CD8-positive, alpha-beta memory T cell (primary cell): Measurements from ENCODE around the gene SNAPC4. TPM values are rescaled to one million over a fixed set of nuclear protein-coding genes. Genes with fewer than 3 reads are reported as not detected.
"Not testable (repeated sequence)": the region's sequence is repeated elsewhere in the genome, so short reads cannot be mapped to it uniquely, and the experiment has no call there.

Experiments used
- CTCF ChIA-PET: fragments of 350-600 bp; sonication (Branson Sonifier 250); formaldehyde crosslinking; loops from one replicate; lab custom pipeline; 2021; ENCODE audit warnings: antibody characterized with exemption; lab: Charles Lee
- POLR2A ChIA-PET: fragments of 350-600 bp; sonication (Branson Sonifier 250); formaldehyde crosslinking; loops from one replicate; lab custom pipeline; 2021; ENCODE audit warnings: antibody characterized with exemption; lab: Charles Lee
- DNase-seq, 5 donors: peaks; one replicate each; pipeline versions ENCODE4 v3.0.0 to v3.0.0-alpha.2; 2020 to 2022; ENCODE audit warnings: mixed read lengths in 1 of 5
- H3K27ac ChIP-seq: one replicate; pipeline ENCODE4 v1.7.0; 2013; ENCODE audit warnings: low read depth, mild to moderate bottlenecking, low read length, moderate library complexity
- H3K27me3 ChIP-seq: 2 replicates; pipeline ENCODE4 v1.7.0; 2013; ENCODE audit warnings: low read length, mild to moderate bottlenecking; ENCODE audit not compliant: insufficient read depth, poor library complexity, severe bottlenecking
- H3K36me3 ChIP-seq: 2 replicates; pipeline ENCODE4 v1.7.0; 2013; ENCODE audit warnings: mild to moderate bottlenecking, low read length, moderate library complexity; ENCODE audit not compliant: insufficient read depth
- H3K4me1 ChIP-seq: 2 replicates; pipeline ENCODE4 v1.7.0; 2013; ENCODE audit warnings: mild to moderate bottlenecking, low read length, moderate library complexity; ENCODE audit not compliant: insufficient read depth
- H3K4me3 ChIP-seq: 2 replicates; pipeline ENCODE4 v1.7.0; 2013; ENCODE audit warnings: mild to moderate bottlenecking, low read length
- H3K9me3 ChIP-seq: 2 replicates; pipeline ENCODE4 v1.7.0; 2013; ENCODE audit warnings: mild to moderate bottlenecking, low read length
- H3K27ac Mint-ChIP-seq, 8 donors: one replicate each; pipeline ENCODE4 v1.8.0; 2020 to 2021; ENCODE audit warnings: mixed read lengths in 8 of 8, mild to moderate bottlenecking in 6 of 8, inconsistent platforms in 3 of 8, moderate library complexity in 3 of 8
- H3K27me3 Mint-ChIP-seq, 2 donors: one replicate each; pipeline ENCODE4 v1.8.0; 2020 to 2021; ENCODE audit warnings: mixed read lengths in 2 of 2, mild to moderate bottlenecking in 1 of 2, moderate library complexity in 1 of 2
- H3K36me3 Mint-ChIP-seq, 3 donors: one replicate each; pipeline ENCODE4 v1.8.0; 2020 to 2021; ENCODE audit warnings: mixed read lengths in 3 of 3, inconsistent platforms in 1 of 3, mild to moderate bottlenecking in 1 of 3
- H3K4me1 Mint-ChIP-seq, 3 donors: one replicate each; pipeline ENCODE4 v1.8.0; 2020 to 2021; ENCODE audit warnings: mixed read lengths in 3 of 3, inconsistent platforms in 1 of 3, mild to moderate bottlenecking in 1 of 3
- H3K4me3 Mint-ChIP-seq, 7 donors: one replicate each; pipeline ENCODE4 v1.8.0; 2020 to 2021; ENCODE audit warnings: mixed read lengths in 7 of 7, mild to moderate bottlenecking in 6 of 7, moderate library complexity in 4 of 7, inconsistent platforms in 2 of 7
- H3K9me3 Mint-ChIP-seq, 5 donors: one replicate each; pipeline ENCODE4 v1.8.0; 2020 to 2022; ENCODE audit warnings: mixed read lengths in 5 of 5, mild to moderate bottlenecking in 3 of 5, moderate library complexity in 2 of 5, inconsistent platforms in 1 of 5
- polyA plus RNA-seq: library from polyadenylated mRNA; unstranded; fragments of 300-500 nt; fragmentation: Illumina TruSeq; gene quantifications from one replicate; pipeline ENCODE4 v1.2.3, GENCODE V29; 2021
- total RNA-seq, 2 experiments: library from RNA; stranded (reverse); gene quantifications; one replicate each; pipeline ENCODE4 v1.2.3, GENCODE V29; 2021

The SNAPC4 gene
- total and polyA plus RNA-seq, 3 experiments from 2014 or later: 2.6 to 23.6 (median 22.1) TPM

GRCh38 chr9:136358016-136358415, 42.0 kb downstream of the SNAPC4 start:
- Mint-ChIP-seq H3K36me3 (peaks cover 0 to 20% (median 0%) of the 10 kb centered on the region in 3 donors), H3K27me3 (no peaks in the 10 kb centered on the region), H3K4me3 (no peak overlapping the region), H3K27ac (no peak overlapping the region), H3K9me3 (no peaks in the 10 kb centered on the region), H3K4me1 (peaks cover 0 to 7% (median 0%) of the 10 kb centered on the region in 3 donors)
- POLR2A ChIA-PET: no interaction called here
- Histone ChIP-seq H3K4me3 (no peak overlapping the region), H3K36me3 (no peaks in the 10 kb centered on the region), H3K27me3 (no peaks in the 10 kb centered on the region), H3K27ac (no peak overlapping the region), H3K9me3 (no peaks in the 10 kb centered on the region), H3K4me1 (no peaks in the 10 kb centered on the region)
- DNase-seq: no peak
- CTCF ChIA-PET: no interaction called here

GRCh38 chr9:136357202-136357725, 42.7 kb downstream of the SNAPC4 start:
- no peak overlapping the region for H3K4me3 Mint-ChIP-seq
- H3K4me1 Mint-ChIP-seq: no peaks in the 10 kb centered on the region
- peaks cover 0 to 16% (median 0%) of the 10 kb centered on the region in 3 donors for H3K36me3 Mint-ChIP-seq
- no peaks in the 10 kb centered on the region for H3K9me3 ChIP-seq
- no peaks in the 10 kb centered on the region for H3K36me3 ChIP-seq
- no peak overlapping the region for H3K4me3 ChIP-seq
- DNase-seq: no peak
- no peaks in the 10 kb centered on the region for H3K9me3 Mint-ChIP-seq
- POLR2A ChIA-PET: no interaction called here
- CTCF ChIA-PET: no interaction called here
- no peaks in the 10 kb centered on the region for H3K27me3 ChIP-seq
- no peaks in the 10 kb centered on the region for H3K4me1 ChIP-seq
- H3K27me3 Mint-ChIP-seq: no peaks in the 10 kb centered on the region
- H3K27ac ChIP-seq: no peak overlapping the region
- H3K27ac Mint-ChIP-seq: no peak overlapping the region

DNA sequence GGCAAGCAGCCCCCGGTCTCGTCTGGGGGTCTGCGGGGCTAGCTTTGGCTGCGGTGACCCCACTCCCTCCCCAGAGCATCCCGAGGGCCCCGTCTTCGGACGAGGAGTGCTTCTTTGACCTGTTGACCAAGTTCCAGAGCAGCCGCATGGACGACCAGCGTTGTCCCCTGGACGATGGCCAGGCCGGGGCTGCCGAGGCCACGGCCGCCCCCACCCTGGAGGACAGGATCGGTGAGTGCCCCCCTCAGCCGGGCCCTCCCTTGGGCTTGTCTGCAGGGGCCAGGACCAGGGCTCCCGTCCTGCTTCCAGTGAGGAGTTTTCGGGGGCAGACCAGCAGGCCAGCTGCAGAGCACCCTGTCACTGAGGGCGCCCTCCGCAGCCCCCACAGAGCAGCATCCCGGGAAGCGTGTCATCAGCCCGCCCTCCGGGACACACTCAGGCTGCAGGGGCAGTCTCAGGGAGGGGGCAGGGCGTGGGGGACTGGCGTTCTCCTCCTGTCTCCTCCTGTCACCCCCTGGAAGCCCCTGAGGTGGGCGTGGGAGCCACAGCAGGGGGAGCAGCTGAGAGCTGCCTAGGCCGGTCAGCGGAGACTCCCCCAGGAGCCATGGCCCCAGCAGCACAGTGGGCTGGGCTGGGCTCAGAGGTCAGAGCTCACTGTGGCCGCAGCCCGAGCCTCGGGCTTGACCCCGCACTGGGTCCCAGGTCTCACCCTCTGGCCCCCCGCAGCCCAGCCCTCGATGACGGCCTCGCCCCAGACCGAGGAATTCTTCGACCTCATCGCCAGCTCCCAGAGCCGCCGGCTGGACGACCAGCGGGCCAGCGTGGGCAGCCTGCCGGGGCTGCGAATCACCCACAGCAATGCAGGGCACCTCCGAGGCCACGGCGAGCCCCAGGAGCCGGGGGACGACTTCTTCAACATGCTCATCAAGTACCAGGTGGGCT, 44.1 kb downstream of the SNAPC4 start:
- Histone ChIP-seq H3K36me3 (no peaks in the 10 kb centered on the region), H3K27me3 (no peaks in the 10 kb centered on the region), H3K9me3 (no peaks in the 10 kb centered on the region), H3K4me1 (no peaks in the 10 kb centered on the region), H3K4me3 (no peak overlapping the region), H3K27ac (no peak overlapping the region)
- Mint-ChIP-seq H3K9me3 (no peaks in the 10 kb centered on the region), H3K4me3 (no peak overlapping the region), H3K36me3 (peaks cover 0 to 12% (median 0%) of the 10 kb centered on the region in 3 donors), H3K27me3 (no peaks in the 10 kb centered on the region), H3K4me1 (no peaks in the 10 kb centered on the region), H3K27ac (no peak overlapping the region)
- DNase-seq: no peak
- ChIA-PET POLR2A (no interaction called here), CTCF (no interaction called here)

GRCh38 chr9:136354592-136355085, 45.3 kb downstream of the SNAPC4 start:
- H3K36me3 Mint-ChIP-seq: peaks cover 0 to 4% (median 0%) of the 10 kb centered on the region in 3 donors
- H3K4me3 Mint-ChIP-seq: peak overlapping the region in 1 of 7 donors; percentile 48
- no peaks in the 10 kb centered on the region for H3K27me3 Mint-ChIP-seq
- Histone ChIP-seq H3K9me3 (no peaks in the 10 kb centered on the region), H3K27ac (no peak overlapping the region), H3K27me3 (no peaks in the 10 kb centered on the region), H3K36me3 (no peaks in the 10 kb centered on the region), H3K4me3 (no peak overlapping the region), H3K4me1 (no peaks in the 10 kb centered on the region)
- H3K9me3 Mint-ChIP-seq: no peaks in the 10 kb centered on the region
- no peaks in the 10 kb centered on the region for H3K4me1 Mint-ChIP-seq
- no peak for DNase-seq
- ChIA-PET CTCF (no interaction called here), POLR2A (interaction anchor here (0.5 kb wide), 1 partner anchor 58 kb away, joined by 3 read pairs; no protein-coding TSS in a partner anchor)
- no peak overlapping the region for H3K27ac Mint-ChIP-seq

DNA sequence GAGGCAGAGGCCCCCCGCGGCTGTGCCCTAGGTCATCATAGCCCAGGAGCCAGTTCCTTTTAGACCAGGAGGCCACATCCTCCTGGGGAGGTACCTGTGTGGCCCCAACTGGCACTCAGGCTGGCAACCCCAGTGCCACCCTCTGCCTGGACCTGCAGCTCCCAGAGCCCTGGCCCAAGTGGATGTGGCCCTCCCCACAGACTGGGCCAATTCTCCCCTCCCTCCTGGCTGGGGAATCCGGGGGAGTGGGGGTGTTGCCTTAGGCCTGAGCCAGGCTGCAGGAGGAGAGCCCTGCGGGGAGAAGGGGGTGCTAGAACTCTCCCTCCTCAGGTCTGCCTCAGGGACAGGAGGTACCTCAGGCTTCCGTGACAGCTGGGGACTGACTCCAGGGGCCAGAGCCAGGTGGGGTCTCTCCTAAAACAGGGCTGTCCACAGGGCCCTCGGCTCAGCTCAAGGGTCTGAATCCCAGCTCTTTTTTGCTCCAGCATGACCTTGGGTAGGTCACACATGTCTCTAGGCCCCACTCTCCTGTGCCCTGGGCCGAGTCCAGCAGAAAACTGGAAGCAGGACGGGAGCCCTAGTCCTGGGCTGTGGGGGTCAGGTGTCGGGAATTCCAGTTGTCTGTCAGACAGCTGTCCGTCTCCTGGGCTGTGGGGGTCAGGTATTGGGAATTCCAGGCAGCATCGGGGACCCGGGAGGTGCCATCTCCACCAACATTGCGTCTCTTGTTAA, 46.0 kb downstream of the SNAPC4 start:
- no peaks in the 10 kb centered on the region for H3K4me1 Mint-ChIP-seq
- no peak overlapping the region for H3K4me3 Mint-ChIP-seq
- Histone ChIP-seq H3K36me3 (no peaks in the 10 kb centered on the region), H3K27me3 (no peaks in the 10 kb centered on the region), H3K27ac (no peak overlapping the region), H3K9me3 (no peaks in the 10 kb centered on the region), H3K4me1 (no peaks in the 10 kb centered on the region), H3K4me3 (no peak overlapping the region)
- no peaks in the 10 kb centered on the region for H3K9me3 Mint-ChIP-seq
- ChIA-PET POLR2A (interaction anchor here (0.5 kb wide), 1 partner anchor 58 kb away, joined by 3 read pairs; no protein-coding TSS in a partner anchor), CTCF (no interaction called here)
- H3K27ac Mint-ChIP-seq: no peak overlapping the region
- no peaks in the 10 kb centered on the region for H3K36me3 Mint-ChIP-seq
- DNase-seq: no peak
- H3K27me3 Mint-ChIP-seq: no peaks in the 10 kb centered on the region

GRCh38 chr9:136353088-136353487, 46.9 kb downstream of the SNAPC4 start:
- no peaks in the 10 kb centered on the region for H3K27me3 ChIP-seq
- H3K9me3 Mint-ChIP-seq: no peaks in the 10 kb centered on the region
- no peak overlapping the region for H3K27ac ChIP-seq
- ChIA-PET POLR2A (no interaction called here), CTCF (no interaction called here)
- no peak overlapping the region for H3K4me3 ChIP-seq
- no peaks in the 10 kb centered on the region for H3K9me3 ChIP-seq
- no peak overlapping the region for H3K4me3 Mint-ChIP-seq
- no peaks in the 10 kb centered on the region for H3K27me3 Mint-ChIP-seq
- H3K36me3 ChIP-seq: no peaks in the 10 kb centered on the region
- H3K4me1 Mint-ChIP-seq: no peaks in the 10 kb centered on the region
- H3K27ac Mint-ChIP-seq: no peak overlapping the region
- H3K4me1 ChIP-seq: no peaks in the 10 kb centered on the region
- no peaks in the 10 kb centered on the region for H3K36me3 Mint-ChIP-seq
- no peak for DNase-seq

GRCh38 chr9:136352682-136353081, 47.3 kb downstream of the SNAPC4 start:
- Histone ChIP-seq H3K9me3 (no peaks in the 10 kb centered on the region), H3K36me3 (no peaks in the 10 kb centered on the region), H3K27ac (no peak overlapping the region), H3K4me3 (no peak overlapping the region), H3K4me1 (no peaks in the 10 kb centered on the region), H3K27me3 (no peaks in the 10 kb centered on the region)
- Mint-ChIP-seq H3K4me3 (no peak overlapping the region), H3K27ac (no peak overlapping the region), H3K36me3 (no peaks in the 10 kb centered on the region), H3K9me3 (no peaks in the 10 kb centered on the region), H3K4me1 (no peaks in the 10 kb centered on the region), H3K27me3 (no peaks in the 10 kb centered on the region)
- DNase-seq: no peak
- CTCF ChIA-PET: no interaction called here
- POLR2A ChIA-PET: no interaction called here

DNA sequence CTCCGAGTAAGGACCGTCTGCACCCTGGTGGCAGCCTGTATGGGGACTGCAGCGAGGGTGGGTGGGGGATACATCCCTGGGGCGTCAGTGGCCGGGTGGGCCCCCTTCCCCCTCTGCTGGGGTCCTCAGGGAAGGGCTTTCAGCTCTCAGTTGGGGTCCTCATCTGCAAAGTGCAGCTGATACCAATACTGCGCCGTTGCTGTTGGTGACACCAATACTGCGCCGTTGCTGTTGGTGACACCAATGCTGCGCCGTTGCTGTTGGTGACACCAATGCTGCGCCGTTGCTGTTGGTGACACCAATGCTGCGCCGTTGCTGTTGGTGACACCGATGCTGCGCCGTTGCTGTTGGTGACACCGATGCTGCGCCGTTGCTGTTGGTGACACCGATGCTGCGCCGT, 48.1 kb downstream of the SNAPC4 start:
- H3K27me3 ChIP-seq, H3K9me3 ChIP-seq, DNase-seq, H3K4me1 ChIP-seq, H3K36me3 Mint-ChIP-seq, H3K4me1 Mint-ChIP-seq, H3K4me3 Mint-ChIP-seq, POLR2A ChIA-PET, H3K9me3 Mint-ChIP-seq, H3K27ac ChIP-seq, H3K27me3 Mint-ChIP-seq, H3K4me3 ChIP-seq, H3K36me3 ChIP-seq, CTCF ChIA-PET, H3K27ac Mint-ChIP-seq: not testable (repeated sequence)
